ENCODE measurements around the gene DOCK11.

The DOCK11 gene

DNA sequence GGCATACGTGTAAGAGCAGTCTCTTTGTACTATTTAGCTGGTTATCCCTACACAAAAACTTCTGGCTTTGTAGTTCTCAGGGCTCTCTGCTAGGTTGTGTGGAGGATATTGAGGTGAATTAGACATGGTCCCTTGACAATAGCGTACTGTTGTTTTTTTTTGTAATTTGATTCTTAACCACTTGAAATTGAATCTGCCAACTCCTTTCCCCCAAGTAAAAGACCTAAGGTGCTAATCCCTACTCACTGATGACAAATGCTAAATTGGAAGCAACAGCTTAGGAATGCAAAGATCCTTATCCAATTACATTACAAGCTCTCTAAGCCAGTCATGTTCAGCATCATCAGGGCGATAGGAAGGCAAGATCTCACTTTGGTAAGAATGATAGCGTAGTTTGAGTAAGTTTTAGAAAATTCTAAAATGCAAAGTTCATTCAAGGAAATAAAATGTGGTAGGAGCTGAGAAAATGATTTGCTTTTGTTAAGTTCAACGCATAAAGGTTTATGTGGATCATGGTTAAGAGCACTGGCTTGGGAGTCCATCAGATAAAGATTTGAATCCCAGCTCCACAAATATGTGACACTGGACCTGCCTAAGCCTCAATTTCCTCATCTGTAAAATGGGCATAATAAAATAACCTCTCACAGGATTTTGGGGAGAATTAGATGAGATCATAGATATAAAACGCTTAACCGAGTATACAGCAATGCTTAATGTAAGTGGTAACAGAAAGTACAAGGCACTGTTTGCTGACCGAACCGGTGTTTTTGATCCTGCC lies 39.3 kb downstream of the DOCK11 start:
- DNase-seq = no peak

DNA sequence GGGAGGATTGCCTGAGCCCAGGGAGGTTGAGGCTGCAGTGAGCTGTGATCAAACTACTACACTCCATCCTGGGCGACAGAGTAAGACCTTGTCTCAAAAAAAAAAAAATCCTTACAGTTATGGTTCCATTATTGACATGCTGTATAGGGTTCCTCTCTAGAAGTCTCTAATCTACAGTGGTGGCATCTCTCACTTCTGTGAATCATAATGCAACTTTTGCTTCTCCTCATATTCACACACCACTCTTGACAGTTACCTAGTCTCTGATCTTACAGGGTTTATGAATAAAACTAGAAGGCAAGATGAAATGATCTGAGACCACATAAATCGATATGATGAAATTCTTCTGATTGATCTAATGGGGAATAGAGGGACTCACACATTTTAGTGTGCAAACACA lies 40.6 kb downstream of the DOCK11 start:
- no peak for DNase-seq

DNA sequence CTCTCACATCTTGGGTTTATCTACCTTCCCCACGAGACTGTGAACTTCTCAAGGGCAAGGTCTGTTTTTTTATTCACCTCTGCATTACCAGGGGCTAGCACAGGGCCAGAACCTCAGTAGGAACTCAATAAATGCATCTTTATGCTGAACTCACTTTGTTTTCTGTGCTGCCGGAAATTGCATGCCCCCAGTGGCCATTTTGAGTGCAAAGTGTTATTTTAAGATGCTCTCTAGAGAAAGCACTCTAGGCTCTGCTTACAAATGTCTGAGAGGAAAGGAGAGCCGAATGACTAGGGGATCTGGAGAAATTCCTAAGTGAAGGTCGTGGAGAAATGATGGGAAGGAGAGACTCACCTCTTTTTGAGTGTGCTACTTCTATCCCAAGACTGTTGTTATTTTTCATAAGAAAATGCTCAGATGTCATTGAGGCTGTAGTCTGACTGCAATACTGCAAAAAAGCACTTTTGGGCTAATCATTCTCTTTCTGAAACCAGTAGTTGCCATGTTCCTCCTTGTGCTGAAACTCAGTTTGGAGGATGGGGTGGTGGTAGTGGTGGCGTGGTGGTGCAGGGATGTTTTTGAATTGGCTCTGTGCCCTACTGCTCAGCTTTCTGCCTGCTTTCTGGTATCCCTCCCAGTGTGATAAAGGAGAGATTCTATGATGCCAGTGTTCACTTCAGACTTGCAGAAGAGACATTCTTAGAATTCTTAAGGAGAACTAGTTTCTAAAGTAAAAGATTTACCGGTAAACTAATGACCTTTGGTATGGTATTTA lies 41.3 kb downstream of the DOCK11 start:
- no peak for DNase-seq

DNA sequence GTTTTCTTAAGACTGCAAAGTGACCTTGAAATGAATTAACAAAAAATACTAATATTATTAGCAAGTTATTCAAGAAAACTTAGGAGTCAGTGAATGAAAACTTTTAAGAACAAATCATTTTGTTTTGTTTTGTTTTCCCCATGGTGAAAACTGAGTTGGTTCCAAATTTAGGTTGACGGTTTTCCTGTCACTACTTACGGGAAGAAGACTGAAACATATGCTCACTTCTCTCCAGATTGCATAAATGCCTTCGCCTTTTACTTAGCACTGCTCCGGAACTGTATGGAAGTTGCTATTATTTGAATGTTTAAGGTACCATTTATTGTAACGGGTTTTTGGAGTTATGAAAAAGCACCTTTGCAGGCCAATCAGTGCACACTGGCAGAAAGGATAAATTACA lies 42.8 kb downstream of the DOCK11 start:
- DNase-seq = no peak

DNA sequence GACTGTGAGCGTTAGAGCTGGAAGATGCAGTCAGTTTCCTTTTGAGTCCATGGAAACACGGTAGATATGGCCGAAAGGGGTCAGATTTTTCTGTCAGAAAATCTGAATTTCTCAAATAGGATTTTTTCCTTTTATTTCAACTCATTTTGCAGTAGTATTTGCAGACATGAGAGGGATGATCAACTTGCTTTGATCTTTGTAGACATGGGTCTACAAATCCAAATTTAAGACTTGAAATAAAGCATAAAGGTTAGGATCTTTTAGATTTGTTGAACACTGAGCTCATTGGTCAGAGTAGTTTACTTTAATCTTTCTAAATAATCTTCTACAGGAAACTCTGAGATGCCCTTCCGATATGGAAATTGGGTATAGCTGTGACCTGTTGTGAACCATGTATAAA lies 44.7 kb downstream of the DOCK11 start:
- DNase-seq = no peak

DNA sequence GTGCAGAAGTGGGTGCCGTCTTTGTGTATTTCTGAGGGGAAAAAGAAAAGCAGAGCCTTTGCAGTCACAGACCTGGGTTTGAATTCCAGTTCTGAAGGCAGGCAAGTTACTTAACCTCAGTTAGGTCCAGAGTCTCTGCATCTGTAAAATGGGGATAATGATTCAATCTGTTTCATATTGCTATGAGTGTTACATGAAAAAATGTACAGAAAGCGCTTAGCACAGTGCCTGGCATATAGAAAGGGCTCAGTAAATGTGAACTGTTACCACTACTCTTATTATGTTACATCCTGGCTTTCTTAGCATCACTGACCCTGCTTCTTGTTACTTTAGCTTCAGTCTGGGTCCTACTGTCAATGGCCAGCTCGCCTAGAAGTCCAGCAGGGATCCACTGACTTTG lies 45.9 kb downstream of the DOCK11 start:
- DNase-seq = no peak

DNA sequence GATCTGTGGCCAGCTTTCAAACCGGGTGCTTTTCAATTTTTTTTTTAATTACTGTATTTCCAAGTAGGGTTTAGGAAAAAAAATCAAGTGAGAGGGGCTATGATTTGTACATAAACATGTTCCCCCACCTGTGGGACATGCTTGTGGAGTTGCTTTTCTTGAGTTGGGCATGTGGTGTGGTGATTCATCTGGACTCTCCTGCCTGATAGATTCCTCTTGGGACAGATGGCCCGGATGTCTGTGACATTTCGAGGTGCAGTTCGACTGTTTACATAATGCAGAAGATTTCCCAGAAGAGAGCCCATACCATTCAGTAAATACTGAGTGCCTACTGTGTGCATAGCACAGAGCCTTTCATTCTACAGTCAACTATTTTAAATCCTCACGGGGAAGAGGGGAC lies 49.9 kb downstream of the DOCK11 start:
- DNase-seq = no peak

DNA sequence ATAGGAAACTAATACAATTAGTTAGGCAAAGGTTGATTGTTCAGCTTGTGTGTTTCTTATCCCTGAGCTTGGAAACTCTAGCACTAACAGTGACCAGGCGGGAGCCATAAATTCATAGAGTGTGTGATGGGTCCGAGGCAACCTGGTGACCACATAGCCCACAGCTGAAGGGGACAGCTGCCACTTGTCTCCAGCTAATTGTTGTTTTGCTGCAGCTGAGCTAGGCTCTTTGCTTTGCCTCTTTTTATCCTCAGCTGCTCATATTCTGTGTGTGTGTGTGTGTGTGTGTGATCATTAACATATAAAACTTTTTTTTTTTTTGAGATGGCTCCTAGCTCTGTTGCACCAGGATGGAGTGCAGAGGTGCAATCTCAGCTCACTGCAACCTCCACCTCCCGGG lies 53.2 kb downstream of the DOCK11 start:
- DNase-seq = no peak

DNA sequence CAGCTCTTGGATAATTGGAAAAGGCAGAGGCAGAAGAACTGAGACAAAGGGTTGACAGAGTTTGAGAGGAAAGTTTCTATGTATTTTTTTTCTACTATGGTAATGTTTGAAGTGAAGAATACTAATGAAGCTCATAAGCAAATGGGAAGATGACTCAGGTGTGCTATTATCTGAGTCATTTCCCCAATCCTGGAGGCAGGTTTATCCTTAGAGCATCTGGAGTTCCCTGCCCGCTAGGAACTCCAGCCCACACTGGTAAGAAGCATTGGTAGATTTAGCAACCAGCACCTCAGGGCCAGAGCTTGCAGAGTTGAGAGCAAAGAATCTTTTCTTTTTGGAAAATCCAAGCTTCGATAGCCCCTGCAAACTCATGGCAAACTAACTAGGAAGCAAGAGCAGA lies 55.2 kb downstream of the DOCK11 start:
- DNase-seq = no peak

DNA sequence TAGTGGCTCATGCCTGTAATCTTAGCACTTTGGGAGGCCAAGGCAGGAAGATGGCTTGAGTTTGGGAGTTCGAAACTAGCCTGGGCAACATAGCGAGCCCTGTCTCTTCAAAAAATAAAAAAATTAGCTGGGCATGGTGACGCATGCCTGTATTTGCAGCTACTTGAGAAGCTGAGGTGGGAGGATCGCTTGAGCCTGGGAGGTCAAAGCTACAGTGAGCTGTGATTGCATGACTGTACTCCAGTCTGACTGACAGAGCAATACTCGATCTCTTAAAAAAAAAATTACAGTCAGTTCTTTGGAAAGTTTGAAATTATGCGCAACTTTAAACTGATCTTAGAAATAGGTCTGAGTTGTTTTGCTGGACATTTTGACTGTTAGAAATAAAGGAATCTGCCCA lies 55.8 kb downstream of the DOCK11 start:
- DNase-seq = no peak

DNA sequence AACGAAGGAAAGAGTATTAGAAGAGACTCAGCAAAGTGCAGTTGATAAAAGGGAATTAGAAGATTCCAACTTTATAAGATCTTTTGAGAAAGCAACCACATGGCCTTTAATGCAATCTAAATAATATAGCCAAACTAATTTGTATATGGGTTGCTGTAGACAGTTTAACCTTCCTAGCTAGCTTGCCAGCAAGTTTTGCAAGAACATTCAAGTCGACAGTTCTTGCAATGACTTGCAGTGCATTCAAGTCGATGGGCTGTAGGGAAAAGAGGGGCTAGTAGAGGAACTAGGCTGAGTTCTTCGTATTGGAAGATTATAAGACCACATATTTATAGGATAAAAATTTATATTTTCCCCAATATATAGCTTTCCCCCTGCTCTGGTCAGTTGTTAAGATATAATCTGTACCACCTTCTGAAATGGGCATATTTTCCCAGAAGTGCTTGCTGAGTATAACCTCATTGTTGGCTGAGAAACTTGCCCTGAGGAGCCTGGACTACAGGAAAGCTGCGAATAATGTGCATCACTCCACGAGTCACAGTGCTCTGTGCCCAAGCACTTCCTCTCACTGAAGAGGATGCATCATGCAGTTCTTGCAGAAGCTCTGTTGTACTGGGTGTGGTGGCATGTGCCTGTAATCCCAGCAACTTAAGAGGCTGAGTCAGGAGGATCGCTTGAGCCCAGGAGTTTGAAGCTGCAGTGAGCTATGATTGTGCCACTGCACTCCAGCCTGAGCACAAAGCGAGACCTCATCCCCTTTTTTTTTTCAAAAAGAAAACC lies 56.7 kb downstream of the DOCK11 start:
- no peak for DNase-seq

DNA sequence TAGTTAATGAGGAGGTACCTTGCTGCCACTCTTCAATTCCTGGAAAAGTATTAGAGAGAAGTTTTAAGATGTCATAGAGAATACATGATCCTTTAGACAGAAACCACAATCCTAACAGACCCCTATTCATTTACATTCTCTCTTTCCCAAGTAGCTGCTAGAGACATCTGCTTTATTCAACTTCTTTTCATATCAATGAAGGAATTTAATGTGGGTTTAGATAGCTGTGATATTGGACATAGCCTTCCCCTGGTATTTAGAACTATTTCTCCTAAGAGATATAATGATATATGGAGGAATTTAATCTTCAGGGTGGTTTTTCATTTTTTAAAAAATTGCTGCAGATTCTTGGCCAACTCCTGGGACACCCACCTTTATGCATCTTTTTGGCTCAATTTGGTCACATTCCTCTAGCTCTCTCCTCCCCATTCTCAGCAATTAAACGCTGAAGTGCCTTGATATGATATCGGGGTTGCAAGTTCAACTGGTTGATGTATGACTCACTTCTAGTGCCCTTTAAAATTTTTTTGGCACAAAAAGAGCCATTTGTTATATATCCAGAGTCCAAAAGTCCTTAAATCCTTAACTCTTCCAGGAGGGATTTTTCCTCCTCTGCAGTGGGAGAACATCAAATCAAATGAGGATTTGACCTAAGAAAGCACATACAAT lies 57.6 kb downstream of the DOCK11 start:
- DNase-seq = no peak

DNA sequence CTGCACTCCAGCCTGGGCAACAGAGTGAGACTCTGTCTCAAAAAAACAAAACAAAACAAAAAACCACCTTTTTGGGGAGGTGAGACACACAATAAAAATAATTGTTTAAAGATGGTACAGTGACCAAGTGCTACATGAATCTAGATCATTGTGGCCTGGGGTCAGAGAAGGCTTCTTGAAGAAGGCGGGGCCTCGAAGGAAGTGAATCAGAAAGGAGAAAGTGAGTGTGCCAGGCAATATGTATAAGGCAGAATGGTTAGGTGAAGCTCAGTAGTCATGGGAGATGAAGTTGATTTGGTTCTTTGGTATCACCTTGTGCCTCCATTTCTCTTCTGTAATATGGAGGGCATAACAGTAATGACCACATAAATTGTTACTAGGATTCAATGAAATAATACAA lies 58.9 kb downstream of the DOCK11 start:
- DNase-seq = no peak

DNA sequence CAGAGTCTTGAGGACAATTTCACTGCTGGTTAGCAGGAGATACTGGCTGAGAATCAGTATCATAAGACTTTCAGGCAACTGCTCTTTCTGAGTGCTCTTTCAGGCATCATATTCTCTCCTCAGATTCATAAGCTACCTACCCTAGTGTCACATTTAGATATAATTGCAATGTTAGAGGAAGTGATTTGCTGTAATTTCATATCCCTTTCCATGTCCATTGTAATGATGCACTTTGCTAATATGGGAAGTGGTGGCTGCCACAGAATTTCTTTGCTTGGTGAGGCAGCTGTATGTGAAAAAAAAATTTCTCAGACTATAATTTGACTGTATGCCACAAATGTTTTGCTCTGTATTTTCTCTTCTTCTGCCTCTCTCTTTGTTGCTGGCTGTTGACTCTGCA lies 63.3 kb downstream of the DOCK11 start:
- DNase-seq = no peak

DNA sequence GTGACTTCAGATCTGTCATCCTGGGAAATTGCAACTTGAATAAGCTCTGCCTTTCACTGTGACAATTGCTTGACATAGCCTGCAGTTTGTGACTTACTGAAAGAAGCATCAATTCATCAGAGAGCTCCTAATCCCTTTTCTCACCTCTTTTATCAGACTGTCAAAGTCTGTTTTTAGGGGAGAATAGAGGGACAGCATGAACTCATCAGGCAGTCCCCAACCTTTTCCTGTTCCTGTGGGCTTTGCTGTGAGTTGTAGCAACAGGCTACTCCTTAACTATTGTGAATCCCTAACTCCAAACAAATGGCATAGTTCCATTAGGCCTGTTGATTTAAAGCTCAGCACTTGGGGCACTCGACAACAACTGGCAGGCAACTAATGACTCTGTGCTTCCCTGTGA lies 64.9 kb downstream of the DOCK11 start:
- DNase-seq = no peak

DNA sequence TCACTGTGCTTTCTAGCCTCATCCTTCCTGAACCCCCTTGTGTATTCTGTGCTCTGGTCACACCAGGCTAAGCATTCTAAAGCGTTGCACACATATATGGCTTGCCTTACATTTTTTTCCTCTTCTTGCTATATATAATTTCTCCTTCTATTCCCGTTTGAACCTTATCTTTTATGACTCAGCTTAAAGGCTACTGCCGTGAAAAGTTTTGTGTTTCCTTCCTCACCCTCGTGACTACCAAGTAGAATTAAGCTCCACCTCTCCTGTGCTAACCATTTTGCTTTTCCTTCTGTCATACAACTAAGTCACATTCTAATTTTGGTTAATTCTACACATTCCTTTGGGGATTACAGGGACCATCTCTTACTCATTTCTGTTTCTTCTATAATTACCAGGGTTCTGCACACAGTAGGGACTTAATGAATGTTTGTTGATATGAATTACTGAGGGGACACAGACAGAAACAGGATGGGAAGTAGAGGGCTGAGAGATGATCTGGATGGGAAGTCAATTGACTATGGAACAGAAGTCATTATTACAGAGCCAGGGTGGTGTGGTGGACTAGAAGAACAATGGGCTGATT lies 67.1 kb downstream of the DOCK11 start:
- no peak for DNase-seq

DNA sequence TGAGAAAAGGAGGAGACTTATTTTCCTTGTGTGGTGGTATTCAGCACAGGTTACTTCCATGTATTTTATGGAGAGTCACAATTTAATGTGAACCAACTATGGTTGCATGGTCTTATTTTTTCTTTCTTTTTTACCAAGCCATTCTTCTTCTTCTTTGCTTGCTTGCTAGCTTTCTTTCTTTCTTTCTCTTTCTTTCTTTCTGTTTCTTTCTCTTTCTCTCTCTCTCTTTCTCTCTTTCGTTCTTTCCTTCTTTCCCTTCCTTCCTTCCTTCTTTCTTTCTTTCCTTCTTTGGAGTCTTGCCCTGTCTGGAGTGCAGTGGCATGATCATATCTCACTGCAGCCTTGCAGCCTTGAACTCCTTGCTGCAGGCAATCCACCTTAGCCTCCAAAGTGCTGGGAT lies 68.9 kb downstream of the DOCK11 start:
- no peak for DNase-seq

DNA sequence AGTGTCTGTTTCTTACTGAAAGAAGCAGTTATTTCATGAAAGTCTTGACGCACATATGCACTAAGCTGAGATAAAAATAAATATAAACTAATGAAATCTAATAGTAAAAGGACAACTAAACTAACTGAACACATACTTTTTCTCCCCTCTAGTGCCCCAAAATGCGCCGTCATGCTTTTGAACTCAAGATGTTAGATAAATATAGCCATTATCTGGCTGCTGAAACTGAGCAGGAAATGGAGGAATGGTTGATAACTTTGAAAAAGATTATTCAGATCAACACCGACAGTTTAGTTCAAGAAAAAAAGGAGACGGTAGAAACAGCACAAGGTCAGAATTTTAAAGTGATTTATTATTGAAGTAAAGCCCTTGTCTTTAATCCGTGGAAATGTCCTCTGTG lies 70.2 kb downstream of the DOCK11 start:
- no peak for DNase-seq

DNA sequence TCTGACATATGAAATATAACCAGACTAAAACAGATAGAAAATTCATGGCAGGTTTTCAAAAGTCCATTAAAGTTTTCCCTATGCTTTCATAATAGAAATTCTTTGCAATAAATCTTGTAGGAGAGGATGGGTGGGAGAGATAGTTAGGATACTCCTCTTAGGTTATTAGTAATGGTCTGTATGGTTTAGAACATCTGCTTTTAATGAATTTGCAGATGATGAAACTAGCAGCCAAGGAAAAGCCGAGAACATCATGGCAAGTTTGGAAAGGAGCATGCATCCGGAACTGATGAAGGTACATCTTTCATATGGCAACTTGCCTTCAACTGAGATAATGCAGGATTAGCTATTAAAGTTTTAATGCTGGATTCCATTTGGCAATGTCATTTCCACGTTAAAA lies 70.7 kb downstream of the DOCK11 start:
- DNase-seq = no peak

DNA sequence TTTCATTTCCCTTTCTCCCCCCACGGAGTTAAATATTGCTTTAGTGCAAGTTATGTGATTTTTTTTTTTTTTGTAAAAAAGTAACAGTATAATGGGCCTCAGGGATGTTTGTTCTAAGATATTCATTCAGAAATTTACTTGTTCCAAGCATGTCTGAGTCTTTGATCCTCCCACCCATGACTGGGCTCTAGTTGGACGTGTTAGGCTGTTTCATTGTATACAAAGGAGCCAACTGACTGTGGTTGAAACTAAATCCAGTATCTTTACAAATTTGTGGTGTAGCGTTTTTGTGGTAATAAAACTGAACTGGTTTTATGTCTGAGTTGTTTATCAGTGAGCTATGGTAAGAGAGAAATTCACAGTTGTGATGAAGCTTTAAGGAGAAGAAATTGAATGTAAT lies 74.1 kb downstream of the DOCK11 start:
- DNase-seq = no peak

DNA sequence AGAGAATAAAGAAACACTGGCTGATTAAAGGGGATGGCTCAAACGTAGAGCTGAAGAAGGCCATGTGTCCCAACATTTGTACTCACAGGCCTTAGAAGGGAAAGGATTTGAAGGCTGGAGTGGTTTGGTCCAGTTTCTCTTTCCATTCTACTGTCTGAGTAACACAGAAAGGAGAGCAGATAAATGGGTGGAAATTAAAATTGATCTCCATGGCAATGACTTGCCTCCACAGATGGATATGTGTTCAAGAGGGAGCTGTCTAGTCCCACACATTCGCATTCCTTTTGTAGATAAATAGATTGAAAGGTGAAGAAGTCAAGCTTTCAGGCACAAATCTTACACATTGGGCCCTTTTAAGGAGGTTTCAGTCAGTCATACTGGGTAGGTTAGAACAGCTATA lies 74.6 kb downstream of the DOCK11 start:
- no peak for DNase-seq

DNA sequence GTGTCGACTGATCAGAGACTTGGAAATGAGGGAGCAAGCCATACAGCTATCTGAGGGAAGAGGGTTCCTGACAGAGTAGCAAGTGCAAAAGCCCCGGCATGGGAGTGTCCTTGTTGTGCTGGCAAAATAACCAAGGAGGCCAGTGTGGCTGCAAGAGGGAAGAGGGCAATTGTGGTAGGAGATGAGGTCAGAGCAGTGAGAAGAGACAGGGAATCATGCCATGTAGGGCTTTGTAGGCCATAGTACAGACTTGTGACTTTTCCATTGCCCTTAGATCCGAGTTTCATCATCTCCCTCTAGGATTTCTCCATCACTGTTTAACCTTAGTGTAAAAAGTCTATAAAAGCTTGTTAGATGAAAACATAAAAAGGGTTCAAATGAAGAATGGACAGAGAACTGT lies 76.2 kb downstream of the DOCK11 start:
- DNase-seq = no peak

DNA sequence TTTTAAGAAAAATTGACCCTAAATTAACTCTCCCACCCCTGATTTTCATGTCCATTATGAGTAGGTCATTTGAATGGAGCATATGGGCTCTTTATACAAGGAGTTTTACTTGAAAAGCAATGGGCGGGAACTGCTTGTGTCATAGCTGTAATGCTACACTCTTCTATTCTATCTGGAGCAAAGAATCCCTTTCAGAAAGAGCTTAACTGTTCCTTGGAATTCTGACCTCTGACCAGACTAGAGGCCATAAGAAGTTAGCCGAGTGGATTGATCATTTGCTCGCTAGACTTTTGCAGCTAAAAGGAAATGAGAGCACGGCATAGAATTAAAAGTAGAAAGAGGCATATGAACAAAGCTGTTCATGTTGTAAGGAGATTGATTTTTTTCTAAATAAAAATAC lies 79.1 kb downstream of the DOCK11 start:
- DNase-seq = no peak
